Neuronal stem cell (in vitro differentiated cells): ENCODE results near the gene PACSIN2.
"Not testable (repeated sequence)": the region's sequence is repeated elsewhere in the genome, so short reads cannot be mapped to it uniquely, and the experiment has no call there.

Experiments
- DNase-seq: peaks from one replicate; pipeline ENCODE4 v3.0.0-alpha.2; 2013; ENCODE audit warnings: low spot score
- H2AFZ ChIP-seq: one replicate; pipeline ENCODE4 v1.6.1; 2013; ENCODE audit warnings: mild to moderate bottlenecking, low read length, inconsistent platforms
- H2AK5ac ChIP-seq: 2 replicates; pipeline ENCODE4 v1.6.1; 2013; ENCODE audit warnings: low read depth, mild to moderate bottlenecking, inconsistent platforms, low read length, moderate library complexity, mixed read lengths
- H2BK120ac ChIP-seq: 2 replicates; pipeline ENCODE4 v1.6.1; 2013; ENCODE audit warnings: low read depth, mild to moderate bottlenecking, inconsistent platforms, low read length, moderate library complexity, mixed read lengths
- H2BK12ac ChIP-seq: one replicate; pipeline ENCODE4 v1.6.1; 2013; ENCODE audit warnings: low read length, inconsistent platforms
- H2BK15ac ChIP-seq: 2 replicates; pipeline ENCODE4 v1.6.1; 2013; ENCODE audit warnings: mild to moderate bottlenecking, low read length, inconsistent platforms, mixed read lengths
- H2BK5ac ChIP-seq: one replicate; pipeline ENCODE4 v1.6.1; 2013; ENCODE audit warnings: inconsistent platforms, mild to moderate bottlenecking, low read length, moderate library complexity
- H3K14ac ChIP-seq: one replicate; pipeline ENCODE4 v1.6.1; 2013; ENCODE audit warnings: low read length, inconsistent platforms
- H3K18ac ChIP-seq: 2 replicates; pipeline ENCODE4 v1.6.1; 2013; ENCODE audit warnings: low read length, inconsistent platforms
- H3K23ac ChIP-seq: 2 replicates; pipeline ENCODE4 v1.6.1; 2013; ENCODE audit warnings: low read depth, mild to moderate bottlenecking, mixed read lengths, low read length, inconsistent platforms; ENCODE audit not compliant: poor library complexity
- H3K27ac ChIP-seq: replicated peaks from 3 replicates; pipeline ENCODE4 v1.5.1; 2013; ENCODE audit warnings: low read length, inconsistent platforms
- H3K27me3 ChIP-seq, 3 experiments: 2 replicates each; pipeline ENCODE4 v1.6.1; 2013; ENCODE audit warnings: low read length in 3 of 3, mild to moderate bottlenecking in 2 of 3, inconsistent platforms in 1 of 3, low read depth in 1 of 3, mixed read lengths in 1 of 3, moderate library complexity in 1 of 3; ENCODE audit not compliant: control insufficient read depth in 3 of 3, insufficient read depth in 3 of 3
- H3K36me3 ChIP-seq, 2 donors: replicated peaks in 1 of 2; 2 replicates each; pipeline ENCODE4 v1.6.1; 2013; ENCODE audit warnings: low read length in 2 of 2; ENCODE audit not compliant: control insufficient read depth in 2 of 2, insufficient read depth in 2 of 2
- H3K4ac ChIP-seq: 2 replicates; pipeline ENCODE4 v1.6.1; 2013; ENCODE audit warnings: inconsistent platforms, mild to moderate bottlenecking, low read length, moderate library complexity
- H3K4me1 ChIP-seq, 2 donors: 1 replicate in 1 of 2; 2 replicates in 1 of 2; pipeline ENCODE4 v1.6.1; 2013; ENCODE audit warnings: low read length in 2 of 2, low read depth in 1 of 2; ENCODE audit not compliant: control insufficient read depth in 2 of 2, insufficient read depth in 1 of 2
- H3K4me2 ChIP-seq: one replicate; pipeline ENCODE4 v1.6.1; 2013; ENCODE audit warnings: mild to moderate bottlenecking, low read length, inconsistent platforms; ENCODE audit not compliant: insufficient read depth, poor library complexity, severe bottlenecking
- H3K4me3 ChIP-seq, 2 donors: 2 replicates each; pipeline ENCODE4 v1.5.1; 2013; ENCODE audit warnings: low read length in 2 of 2, mild to moderate bottlenecking in 2 of 2, inconsistent platforms in 1 of 2, moderate library complexity in 1 of 2
- H3K79me1 ChIP-seq: one replicate; pipeline ENCODE4 v1.6.1; 2013; ENCODE audit warnings: low read depth, mild to moderate bottlenecking, inconsistent platforms, low read length, moderate library complexity
- H3K9ac ChIP-seq: one replicate; pipeline ENCODE4 v1.6.1; 2013; ENCODE audit warnings: mild to moderate bottlenecking, low read depth, low read length, inconsistent platforms; ENCODE audit not compliant: poor library complexity
- H3K9me3 ChIP-seq, 2 donors: replicated peaks in 1 of 2; 2 replicates each; pipeline versions ENCODE3 to v1.6.1; 2013; ENCODE audit warnings: low read length in 2 of 2, mild to moderate bottlenecking in 2 of 2, inconsistent platforms in 1 of 2, low read depth in 1 of 2, mixed read lengths in 1 of 2, moderate library complexity in 1 of 2; ENCODE audit not compliant: control insufficient read depth in 2 of 2, insufficient read depth in 1 of 2
- H4K8ac ChIP-seq: one replicate; pipeline ENCODE4 v1.6.1; 2013; ENCODE audit warnings: low read depth, mild to moderate bottlenecking, inconsistent platforms, low read length, moderate library complexity
- H4K91ac ChIP-seq: one replicate; pipeline ENCODE4 v1.6.1; 2013; ENCODE audit warnings: low read length, low read depth, mild to moderate bottlenecking, inconsistent platforms; ENCODE audit not compliant: poor library complexity
- WGBS, 2 donors: extraction: QIAGEN DNeasy Blood & Tissue Kit; methylation state at CpG; one replicate each; pipeline ENCODE4 v1.1.7; 2013; ENCODE audit warnings: missing lambda C conversion rate in 2 of 2, mixed read lengths in 1 of 2; ENCODE audit not compliant: insufficient read length in 2 of 2, insufficient replicate concordance in 1 of 2; ENCODE audit errors: extremely low coverage in 2 of 2; 5-methylcytosine and 5-hydroxymethylcytosine counted together

PACSIN2 gene

GRCh38 chr22:42955087-42955635 is 59.8 kb downstream of the PACSIN2 start:
- Histone ChIP-seq H3K4ac (no peak overlapping the region), H2BK12ac (no peak overlapping the region), H3K4me1 (peaks cover 17 to 25% of the 10 kb centered on the region in 2 donors), H2AFZ (no peak overlapping the region), H3K4me3 (no peak overlapping the region), H2AK5ac (no peak overlapping the region), H3K27me3 (no peaks in the 10 kb centered on the region), H3K9ac (no peak overlapping the region), H4K8ac (no peak overlapping the region), H3K4me2 (no peak overlapping the region), H3K79me1 (peaks cover 12% of the 10 kb centered on the region), H3K9me3 (peaks cover 4 to 15% of the 10 kb centered on the region in 2 donors), H3K36me3 (peaks cover 0 to 12% of the 10 kb centered on the region in 2 donors), H4K91ac (no peak overlapping the region), H3K18ac (no peak overlapping the region), H2BK120ac (no peak overlapping the region), H3K23ac (no peak overlapping the region), H2BK15ac (no peak overlapping the region), H3K27ac (no peak overlapping the region), H3K14ac (no peak overlapping the region), H2BK5ac (no peak overlapping the region)
- DNase-seq = no peak
- no CpG with 5 or more reads among the region's 8 CpGs for WGBS, 2 donors

DNA sequence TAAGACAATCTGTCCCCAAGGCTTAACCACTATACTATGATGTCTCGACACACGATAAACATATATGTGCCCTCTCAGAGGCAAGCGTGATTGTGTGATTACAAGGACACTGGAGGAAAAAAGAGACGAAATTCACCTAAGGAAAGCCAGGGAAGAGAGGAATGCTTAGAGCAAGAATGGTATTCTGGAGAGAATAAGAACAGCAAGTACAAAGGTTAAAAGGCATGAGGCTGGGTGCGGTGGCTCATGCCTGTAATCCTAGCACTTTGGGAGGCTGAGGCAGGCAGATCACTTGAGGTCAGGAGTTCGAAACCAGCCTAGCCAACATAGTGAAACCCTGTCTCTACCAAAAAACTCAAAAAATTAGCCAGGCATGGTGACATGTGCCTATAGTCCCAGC is 61.2 kb downstream of the PACSIN2 start:
- H4K8ac ChIP-seq, H2BK120ac ChIP-seq, H2AK5ac ChIP-seq, DNase-seq, H2AFZ ChIP-seq, H2BK15ac ChIP-seq, H3K23ac ChIP-seq, H3K18ac ChIP-seq, H3K9ac ChIP-seq, H3K27ac ChIP-seq, H3K79me1 ChIP-seq, H2BK5ac ChIP-seq, H3K4me3 ChIP-seq, H3K4me2 ChIP-seq, H2BK12ac ChIP-seq, H3K27me3 ChIP-seq, H3K4ac ChIP-seq, H3K14ac ChIP-seq, H4K91ac ChIP-seq: not testable (repeated sequence)
- H3K9me3 ChIP-seq = peaks cover 4 to 15% of the 10 kb centered on the region in 2 donors
- H3K36me3 ChIP-seq = peaks cover 0 to 10% of the 10 kb centered on the region in 2 donors
- H3K4me1 ChIP-seq = peaks cover 16 to 22% of the 10 kb centered on the region in 2 donors
- no CpG with 5 or more reads among the region's 6 CpGs for WGBS, 2 donors

DNA sequence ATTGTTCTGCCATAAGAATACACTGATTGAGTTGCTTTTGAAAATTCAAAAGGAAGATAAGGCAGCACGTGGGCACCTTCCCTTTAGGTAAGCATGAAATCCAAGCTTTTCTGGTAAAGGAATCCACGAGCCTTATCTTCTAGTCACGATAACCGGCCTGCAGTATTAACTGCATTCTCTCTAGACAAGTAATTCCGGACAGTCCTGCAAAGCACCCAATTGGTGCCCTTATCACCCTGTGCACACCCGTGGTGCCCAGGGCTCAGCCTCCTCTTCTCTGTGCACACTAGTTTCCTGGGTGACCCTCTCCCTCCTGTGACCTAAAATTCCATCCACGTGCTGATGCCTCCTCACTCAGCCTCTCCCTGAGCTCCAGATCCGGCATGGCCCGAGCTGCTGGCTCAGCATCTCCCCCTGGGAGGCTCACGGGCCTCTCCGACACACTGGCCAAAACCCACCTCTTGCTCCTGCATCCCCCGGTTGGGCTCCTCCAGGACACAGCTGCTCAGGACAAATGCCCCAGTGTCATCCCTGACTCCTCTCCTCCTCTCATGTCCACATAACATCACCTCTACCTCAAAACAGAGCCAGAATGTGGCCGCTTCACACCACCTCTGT is 63.7 kb downstream of the PACSIN2 start:
- no peak overlapping the region for H3K4ac ChIP-seq
- no peak overlapping the region for H3K14ac ChIP-seq
- DNase-seq = no peak
- H2BK120ac ChIP-seq = no peak overlapping the region
- H2AFZ ChIP-seq = no peak overlapping the region
- H3K4me2 ChIP-seq = no peak overlapping the region
- no peak overlapping the region for H2BK15ac ChIP-seq
- peak overlapping the region; percentile 15 for H3K18ac ChIP-seq
- H4K91ac ChIP-seq = no peak overlapping the region
- no peak overlapping the region for H3K4me3 ChIP-seq
- H3K9me3 ChIP-seq = peaks cover 4 to 11% of the 10 kb centered on the region in 2 donors
- peak overlapping the region; percentile 23 for H2AK5ac ChIP-seq
- peaks cover 13% of the 10 kb centered on the region for H3K79me1 ChIP-seq
- WGBS, 2 donors = no CpG with 5 or more reads among the region's 13 CpGs
- no peaks in the 10 kb centered on the region for H3K27me3 ChIP-seq
- H3K27ac ChIP-seq = no peak overlapping the region
- H3K4me1 ChIP-seq = peaks cover 33 to 37% of the 10 kb centered on the region in 2 donors
- H3K36me3 ChIP-seq = peaks cover 0 to 15% of the 10 kb centered on the region in 2 donors
- no peak overlapping the region for H3K9ac ChIP-seq
- no peak overlapping the region for H4K8ac ChIP-seq
- H2BK12ac ChIP-seq = no peak overlapping the region
- no peak overlapping the region for H2BK5ac ChIP-seq
- H3K23ac ChIP-seq = no peak overlapping the region

- H3K79me1 ChIP-seq = peaks cover 13% of the 10 kb centered on the region
- H2AK5ac ChIP-seq = no peak overlapping the region
- H2AFZ ChIP-seq = no peak overlapping the region
- no peak overlapping the region for H3K4ac ChIP-seq
- no peak overlapping the region for H3K18ac ChIP-seq
- no peak overlapping the region for H4K8ac ChIP-seq
- no CpG with 5 or more reads among the region's 5 CpGs for WGBS, 2 donors
- no peak overlapping the region for H2BK15ac ChIP-seq
- H3K36me3 ChIP-seq = peaks cover 0 to 15% of the 10 kb centered on the region in 2 donors
- H3K23ac ChIP-seq = no peak overlapping the region
- no peak for DNase-seq
- no peak overlapping the region for H3K4me3 ChIP-seq
- H2BK120ac ChIP-seq = no peak overlapping the region
- no peak overlapping the region for H3K27ac ChIP-seq
- peaks cover 2 to 3% of the 10 kb centered on the region in 2 donors for H3K9me3 ChIP-seq
- H3K27me3 ChIP-seq = no peaks in the 10 kb centered on the region
- H2BK5ac ChIP-seq = no peak overlapping the region
- H3K4me1 ChIP-seq = peaks cover 38 to 43% of the 10 kb centered on the region in 2 donors
- no peak overlapping the region for H3K4me2 ChIP-seq
- no peak overlapping the region for H4K91ac ChIP-seq
- no peak overlapping the region for H3K14ac ChIP-seq
- no peak overlapping the region for H2BK12ac ChIP-seq
- no peak overlapping the region for H3K9ac ChIP-seq
Measured at GRCh38 chr22:42950281-42950680, 64.7 kb downstream of the PACSIN2 start.
